Left kidney (tissue), 2 donors: ENCODE measurements around the gene MMUT. TPM values are rescaled to one million over a fixed set of nuclear protein-coding genes. Genes with fewer than 3 reads are reported as not detected.
"Not testable (repeated sequence)": the region's sequence is repeated elsewhere in the genome, so short reads cannot be mapped to it uniquely, and the experiment has no call there.

Source experiments
- DNase-seq: peaks from one replicate; pipeline ENCODE4 v3.0.0-alpha.2; 2013
- polyA plus RNA-seq: library from polyadenylated mRNA; unstranded; fragments of 120-200 nt; gene quantifications from one replicate; pipeline ENCODE4 v1.2.1, GENCODE V29; 2013; ENCODE audit not compliant: insufficient read length

The MMUT gene
- polyA plus RNA-seq, 1 donor: 50.9 TPM

- DNase-seq: no peak
These were observed 32.2 kb downstream of the MMUT start for GRCh38 chr6:49430866-49431265.

GRCh38 chr6:49430187-49430586, 32.9 kb downstream of the MMUT start:
- DNase-seq: no peak

- no peak for DNase-seq
These were observed 39.2 kb downstream of the MMUT start for GRCh38 chr6:49423817-49424216.

GRCh38 chr6:49416195-49416594, 46.9 kb downstream of the MMUT start:
- DNase-seq: no peak

- no peak for DNase-seq
These were observed 47.7 kb downstream of the MMUT start for GRCh38 chr6:49415358-49415757.

- no peak for DNase-seq
These were observed 52.5 kb downstream of the MMUT start for GRCh38 chr6:49410564-49410963.

GRCh38 chr6:49409951-49410542, 53.0 kb downstream of the MMUT start:
- peak; percentile 67 for DNase-seq

- no peak for DNase-seq
These were observed 56.6 kb downstream of the MMUT start for GRCh38 chr6:49406250-49406970.

GRCh38 chr6:49401063-49401462, 62.0 kb downstream of the MMUT start:
- no peak for DNase-seq

- DNase-seq: not testable (repeated sequence)
These were observed 76.2 kb downstream of the MMUT start for GRCh38 chr6:49386667-49387508.

GRCh38 chr6:49384904-49385303, 78.1 kb downstream of the MMUT start:
- DNase-seq: no peak

Other genes with a start within 250 kb of the MMUT start
- 18.3 TPM for gene CENPQ, start 117 bp upstream of the MMUT start, polyA plus RNA-seq
- gene GLYATL3, start 36.7 kb upstream of the MMUT start, polyA plus RNA-seq: not detected
- gene C6orf141, start 87.4 kb upstream of the MMUT start, polyA plus RNA-seq: 2.0 TPM
- gene RHAG, start 173.6 kb upstream of the MMUT start, polyA plus RNA-seq: 0.96 TPM